Measurements from ENCODE around the gene LARGE2. TPM values are rescaled to one million over a fixed set of nuclear protein-coding genes. Genes with fewer than 3 reads are reported as not detected.

The LARGE2 gene
- total and polyA plus RNA-seq, 9 of the 15 experiments (the other 6 are each of a cell fraction or from before 2014, with no cell fraction given), result 0.56 to 14.1 (median 6.6) TPM

DNA sequence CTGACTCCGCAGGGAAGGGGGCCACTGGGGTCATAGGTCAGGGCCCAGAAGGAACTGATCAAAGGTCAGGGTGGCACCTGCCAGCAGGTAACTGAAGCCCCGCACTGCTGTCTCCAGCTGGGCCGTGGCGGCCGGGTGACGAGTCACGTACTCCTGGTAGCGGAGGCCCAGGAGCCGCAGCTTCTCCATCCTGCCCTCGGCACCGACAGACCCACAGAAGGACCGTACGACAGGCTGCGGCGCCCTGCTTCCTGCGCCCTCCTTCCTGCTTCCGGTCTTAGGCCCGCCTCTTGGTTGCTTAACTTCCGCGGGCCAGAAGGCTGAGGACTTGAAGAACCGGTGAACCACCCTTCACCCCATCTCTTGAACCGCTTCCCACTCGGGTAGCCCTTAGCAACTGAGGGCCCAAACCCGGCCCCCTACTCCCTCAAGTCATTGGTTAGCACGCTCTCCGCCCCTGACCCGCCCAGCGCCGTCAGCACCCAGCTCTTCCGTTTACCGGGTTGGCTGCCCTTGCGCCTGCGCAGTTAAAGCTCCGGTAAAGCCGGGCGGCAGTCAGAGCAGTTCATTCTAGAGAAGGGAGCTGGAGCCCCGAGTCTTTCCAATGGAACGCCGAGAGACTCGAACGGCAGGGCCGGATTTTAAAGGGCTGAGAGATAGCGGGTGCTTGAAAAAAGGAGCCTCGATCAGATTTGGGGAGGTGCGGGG is 4.7 kb upstream of the LARGE2 start, which contains the start of gene PEX16 (continued):
- TF ChIP-seq CHD7 (IDR thresholded peaks at IDR 0.05; ENCODE audit: low read depth, low read length), result no peak
- TF ChIP-seq ZNF766 (CRISPR knock-in tag; conservative IDR thresholded peaks at IDR 0.05), result peak; percentile 74; the same call in 1 of the 2 replicates
- 0 out of 2 replicates have a peak, but pooled peaks have one; percentile 20 for TF ChIP-seq NBN (IDR thresholded peaks at IDR 0.05; ENCODE audit: low read depth)
- peak in 1 of 2 experiments; percentile 100; a peak in 2 of 4 replicates for TF ChIP-seq MLLT1 (IDR thresholded peaks at IDR 0.05)
- TF ChIP-seq GABPB1 (CRISPR knock-in tag; IDR thresholded peaks at IDR 0.05), result peak; percentile 99
- TF ChIP-seq, protein P1, sequence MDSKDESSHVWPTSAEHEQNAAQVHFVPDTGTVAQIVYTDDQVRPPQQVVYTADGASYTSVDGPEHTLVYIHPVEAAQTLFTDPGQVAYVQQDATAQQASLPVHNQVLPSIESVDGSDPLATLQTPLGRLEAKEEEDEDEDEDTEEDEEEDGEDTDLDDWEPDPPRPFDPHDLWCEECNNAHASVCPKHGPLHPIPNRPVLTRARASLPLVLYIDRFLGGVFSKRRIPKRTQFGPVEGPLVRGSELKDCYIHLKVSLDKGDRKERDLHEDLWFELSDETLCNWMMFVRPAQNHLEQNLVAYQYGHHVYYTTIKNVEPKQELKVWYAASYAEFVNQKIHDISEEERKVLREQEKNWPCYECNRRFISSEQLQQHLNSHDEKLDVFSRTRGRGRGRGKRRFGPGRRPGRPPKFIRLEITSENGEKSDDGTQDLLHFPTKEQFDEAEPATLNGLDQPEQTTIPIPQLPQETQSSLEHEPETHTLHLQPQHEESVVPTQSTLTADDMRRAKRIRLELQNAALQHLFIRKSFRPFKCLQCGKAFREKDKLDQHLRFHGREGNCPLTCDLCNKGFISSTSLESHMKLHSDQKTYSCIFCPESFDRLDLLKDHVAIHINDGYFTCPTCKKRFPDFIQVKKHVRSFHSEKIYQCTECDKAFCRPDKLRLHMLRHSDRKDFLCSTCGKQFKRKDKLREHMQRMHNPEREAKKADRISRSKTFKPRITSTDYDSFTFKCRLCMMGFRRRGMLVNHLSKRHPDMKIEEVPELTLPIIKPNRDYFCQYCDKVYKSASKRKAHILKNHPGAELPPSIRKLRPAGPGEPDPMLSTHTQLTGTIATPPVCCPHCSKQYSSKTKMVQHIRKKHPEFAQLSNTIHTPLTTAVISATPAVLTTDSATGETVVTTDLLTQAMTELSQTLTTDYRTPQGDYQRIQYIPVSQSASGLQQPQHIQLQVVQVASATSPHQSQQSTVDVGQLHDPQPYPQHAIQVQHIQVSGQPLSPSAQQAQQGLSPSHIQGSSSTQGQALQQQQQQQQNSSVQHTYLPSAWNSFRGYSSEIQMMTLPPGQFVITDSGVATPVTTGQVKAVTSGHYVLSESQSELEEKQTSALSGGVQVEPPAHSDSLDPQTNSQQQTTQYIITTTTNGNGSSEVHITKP (IDR thresholded peaks at IDR 0.05; ENCODE audit: partially characterized antibody), result peak; percentile 40
- no peak for TF ChIP-seq BACH1 (tag; IDR thresholded peaks at IDR 0.05)
- TF ChIP-seq TFAM (CRISPR knock-in tag; conservative IDR thresholded peaks at IDR 0.05), result no peak

Measured in K562 (cell line).